T follicular helper cell (primary cell): ENCODE results near the gene PLCB1.

ENCODE experiments used
- DNase-seq: peaks from one replicate; pipeline ENCODE4 v3.0.0-alpha.2; 2020; ENCODE audit warnings: low read depth

PLCB1 gene

DNA sequence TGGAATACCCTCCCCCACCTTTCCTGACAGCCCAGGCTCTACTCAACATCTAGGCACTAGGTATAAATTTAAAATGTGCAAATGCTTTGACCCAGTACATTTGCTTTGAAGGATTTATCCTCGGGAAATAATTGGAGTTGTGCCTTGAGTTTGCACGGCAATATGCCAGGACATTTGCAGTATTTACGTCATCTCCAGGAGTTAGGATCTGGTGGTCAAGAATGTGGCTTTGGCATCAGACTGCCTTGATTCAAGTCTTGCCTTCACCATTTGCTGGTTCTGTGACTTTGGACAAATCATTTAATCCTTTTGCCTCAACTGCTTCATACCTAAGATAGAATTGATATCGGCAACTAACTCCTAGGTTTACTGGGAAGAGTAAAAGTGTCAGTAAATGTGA is 169.6 kb downstream of the PLCB1 start:
- no peak for DNase-seq

DNA sequence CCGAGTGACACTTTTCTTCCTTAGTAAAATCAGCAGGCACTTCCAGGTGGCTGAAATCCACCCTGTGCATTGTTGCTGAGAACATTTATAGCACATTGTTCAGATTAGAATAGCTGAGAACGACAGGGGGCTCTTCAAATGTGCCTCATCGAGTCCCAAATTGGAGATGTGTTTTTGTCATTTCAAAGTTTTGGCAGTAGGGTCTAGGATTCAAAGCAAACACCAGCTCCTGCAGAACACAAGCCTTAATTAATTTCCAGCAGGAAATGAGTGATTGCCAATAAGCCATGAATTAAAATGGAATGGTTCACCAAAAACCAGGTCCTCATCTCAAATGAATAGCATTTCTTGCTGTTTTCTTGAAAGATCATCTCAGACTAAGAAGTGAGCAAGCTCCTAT is 171.6 kb downstream of the PLCB1 start:
- DNase-seq = no peak

DNA sequence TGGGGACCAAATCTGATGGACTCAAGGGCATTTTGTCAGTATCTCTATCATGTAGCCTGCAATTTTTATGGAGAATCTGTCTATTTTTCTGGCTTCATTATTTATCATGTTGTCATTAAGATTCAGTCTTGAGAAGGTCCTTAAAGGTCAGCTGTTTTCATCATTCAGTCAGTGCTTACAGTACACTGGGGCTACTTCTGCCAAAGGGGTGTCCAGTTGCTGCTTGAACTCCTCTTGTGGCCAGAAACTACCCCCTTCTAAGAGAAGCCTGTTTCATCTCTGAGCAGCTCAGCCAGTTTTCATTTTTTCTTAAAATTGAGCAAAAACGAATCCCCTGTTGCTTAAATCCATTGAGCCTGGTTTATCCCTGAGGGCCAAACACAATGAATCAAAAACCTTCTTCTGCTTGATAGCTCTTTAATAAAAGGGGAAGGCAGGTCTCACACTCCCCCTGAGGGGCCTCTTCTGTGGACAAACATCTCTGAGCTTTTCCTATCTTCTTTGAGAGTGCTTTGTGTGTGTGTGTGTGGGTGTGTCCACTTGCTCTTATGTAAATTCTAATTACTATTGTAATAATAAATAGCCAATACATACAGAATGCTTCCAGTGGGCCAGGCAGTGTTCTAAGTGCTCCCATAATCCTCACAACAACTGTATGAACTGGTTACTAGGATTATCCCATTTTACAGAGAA is 172.2 kb downstream of the PLCB1 start:
- no peak for DNase-seq

DNA sequence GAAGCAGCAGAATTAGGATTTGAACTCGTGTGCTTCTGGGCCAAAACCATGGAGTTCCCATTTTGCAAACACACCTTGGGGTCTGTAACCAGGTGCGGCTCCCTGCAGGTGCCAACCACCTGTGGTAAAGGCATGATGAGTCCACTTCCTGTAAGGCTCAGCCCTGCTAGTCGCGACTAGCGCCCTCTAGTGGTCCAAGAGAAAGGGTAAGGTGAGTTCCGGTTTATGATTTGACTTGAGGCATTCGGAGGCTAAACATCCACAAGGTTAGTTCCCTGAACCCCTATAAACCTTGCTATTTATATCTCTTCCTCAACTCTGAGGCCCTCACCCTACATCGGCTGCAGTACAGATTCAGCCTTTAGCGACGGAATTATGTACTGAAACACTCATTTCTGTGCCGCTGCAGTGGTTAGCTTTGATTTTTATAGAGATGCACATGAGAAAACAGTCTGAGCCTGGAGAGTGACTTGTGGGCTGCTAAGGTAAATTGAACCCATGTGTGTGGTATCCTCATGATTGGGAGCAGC is 173.4 kb downstream of the PLCB1 start:
- peak; percentile 49 for DNase-seq

GRCh38 chr20:8306937-8307336 is 174.9 kb downstream of the PLCB1 start:
- no peak for DNase-seq

DNA sequence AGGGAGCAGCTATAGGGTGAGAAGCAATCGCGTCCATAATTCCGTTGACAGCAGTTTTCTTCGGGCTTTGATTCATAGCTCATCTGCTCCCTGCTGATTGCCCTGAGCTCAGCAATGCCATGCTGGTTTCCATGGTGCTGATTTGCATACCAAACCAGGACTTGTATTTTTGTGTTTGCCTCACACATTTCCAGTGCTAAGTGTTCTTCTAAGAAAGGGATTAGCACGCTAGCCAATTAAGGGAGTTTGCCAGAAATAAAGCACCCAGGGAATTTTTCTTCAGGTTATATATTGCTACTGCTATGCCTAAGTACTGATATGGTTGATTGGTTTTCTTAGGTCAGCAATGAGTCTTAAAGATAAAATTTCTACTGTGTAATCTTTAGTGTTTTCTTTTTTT is 177.6 kb downstream of the PLCB1 start:
- no peak for DNase-seq

DNA sequence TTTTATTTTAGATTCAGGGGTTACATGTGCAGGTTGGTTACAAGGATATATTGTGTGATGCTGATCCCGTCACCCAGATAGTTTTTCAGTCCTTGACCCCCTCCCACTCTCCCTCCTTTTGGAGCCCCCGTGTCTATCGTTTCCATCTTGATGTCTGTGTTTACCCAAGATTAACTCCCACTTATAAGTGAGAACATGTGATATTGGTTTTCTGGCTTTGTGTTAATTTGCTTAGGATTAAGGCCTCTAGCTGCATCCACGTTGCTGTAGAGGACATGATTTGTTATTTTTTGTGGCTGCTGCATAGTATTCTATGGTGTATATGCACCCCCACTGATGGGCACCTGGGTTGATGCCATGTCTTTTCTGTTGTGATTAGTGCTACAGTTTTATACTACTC is 178.6 kb downstream of the PLCB1 start:
- no peak for DNase-seq

- DNase-seq = no peak
These were observed 181.0 kb downstream of the PLCB1 start for GRCh38 chr20:8313073-8313472.

GRCh38 chr20:8315639-8316573 is 183.8 kb downstream of the PLCB1 start:
- DNase-seq = no peak

- no peak for DNase-seq
These were observed 185.4 kb downstream of the PLCB1 start for GRCh38 chr20:8317448-8317847.

- no peak for DNase-seq
These were observed 187.0 kb downstream of the PLCB1 start for GRCh38 chr20:8318965-8319625.

DNA sequence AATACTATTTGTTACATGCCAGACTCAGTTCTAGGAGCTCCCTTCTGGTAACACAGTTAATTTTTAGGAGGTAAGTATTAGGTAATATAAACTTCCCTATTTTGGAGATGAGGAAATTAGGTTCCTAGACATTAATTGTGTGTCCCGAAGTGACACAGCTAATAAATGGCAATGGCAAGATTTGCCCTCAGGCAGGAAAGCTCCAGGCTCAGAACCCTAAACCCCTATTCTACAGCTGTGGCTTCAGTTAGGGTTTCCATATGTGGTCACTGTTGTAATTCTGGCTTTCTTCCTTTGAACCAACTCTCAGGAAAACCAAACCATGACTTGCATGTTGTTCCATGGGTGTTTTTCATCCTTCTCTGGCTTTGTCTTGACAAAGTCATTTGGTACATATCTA is 188.2 kb downstream of the PLCB1 start:
- DNase-seq = no peak

GRCh38 chr20:8321001-8321400 is 188.9 kb downstream of the PLCB1 start:
- no peak for DNase-seq

GRCh38 chr20:8322662-8323217 is 190.7 kb downstream of the PLCB1 start:
- no peak for DNase-seq

DNA sequence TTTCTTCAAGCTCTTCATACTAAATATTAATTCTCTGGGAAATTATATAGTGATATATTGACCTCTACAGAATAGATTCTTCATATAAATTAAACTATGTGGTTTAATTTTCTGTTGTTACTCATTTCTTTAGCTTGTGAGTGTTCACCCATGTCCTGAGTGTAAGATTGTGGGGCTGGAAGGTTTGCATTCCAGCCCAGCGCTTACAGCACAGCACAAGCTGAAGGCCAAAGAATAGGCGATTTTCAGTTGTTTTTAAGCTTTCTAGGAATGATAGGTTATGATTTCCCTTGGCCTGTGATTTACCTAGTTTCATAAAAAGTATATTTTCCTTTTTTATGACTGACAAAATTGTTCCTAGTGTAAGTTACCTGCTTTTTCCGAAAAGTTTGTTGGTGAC is 194.1 kb downstream of the PLCB1 start:
- DNase-seq = no peak

DNA sequence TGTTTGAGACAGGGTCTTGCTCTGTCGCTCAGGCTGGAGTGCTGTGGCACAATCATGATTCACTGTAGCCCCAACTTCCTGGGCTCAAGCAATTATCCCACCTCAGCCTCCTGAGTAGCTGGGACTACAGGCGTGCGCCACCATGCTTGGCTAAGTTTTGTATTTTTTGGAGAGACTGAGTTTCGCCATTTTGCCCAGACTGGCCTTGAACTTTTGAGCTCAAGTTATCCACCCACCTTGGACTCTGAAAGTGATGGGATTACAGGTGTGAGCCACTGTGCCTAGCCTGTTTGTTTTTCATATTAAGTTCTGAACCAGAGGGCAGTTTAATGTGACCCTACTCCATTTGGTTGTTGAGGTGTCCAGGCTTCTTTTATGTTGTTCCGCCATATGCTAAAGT is 194.8 kb downstream of the PLCB1 start:
- DNase-seq = no peak

DNA sequence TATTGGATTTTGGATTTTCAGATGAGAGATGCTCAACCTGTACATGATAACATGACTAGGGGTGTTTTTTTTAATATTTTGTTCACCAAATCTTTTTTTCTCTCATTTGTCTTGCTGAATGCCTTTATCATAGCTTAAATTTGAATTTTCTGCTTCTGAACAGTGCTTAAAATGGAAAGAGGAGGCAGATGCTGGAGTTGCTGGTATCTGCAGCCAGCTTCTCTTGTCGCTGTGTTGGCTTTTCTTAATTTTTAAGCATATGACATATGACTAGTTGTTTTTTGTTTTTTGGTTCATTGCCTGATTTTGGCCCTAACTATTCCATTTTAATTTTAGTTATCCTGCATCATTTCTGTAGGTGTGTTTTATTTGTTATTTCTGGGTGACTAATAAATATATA is 196.1 kb downstream of the PLCB1 start:
- DNase-seq = no peak

GRCh38 chr20:8330319-8330784 is 198.3 kb downstream of the PLCB1 start:
- DNase-seq = no peak

DNA sequence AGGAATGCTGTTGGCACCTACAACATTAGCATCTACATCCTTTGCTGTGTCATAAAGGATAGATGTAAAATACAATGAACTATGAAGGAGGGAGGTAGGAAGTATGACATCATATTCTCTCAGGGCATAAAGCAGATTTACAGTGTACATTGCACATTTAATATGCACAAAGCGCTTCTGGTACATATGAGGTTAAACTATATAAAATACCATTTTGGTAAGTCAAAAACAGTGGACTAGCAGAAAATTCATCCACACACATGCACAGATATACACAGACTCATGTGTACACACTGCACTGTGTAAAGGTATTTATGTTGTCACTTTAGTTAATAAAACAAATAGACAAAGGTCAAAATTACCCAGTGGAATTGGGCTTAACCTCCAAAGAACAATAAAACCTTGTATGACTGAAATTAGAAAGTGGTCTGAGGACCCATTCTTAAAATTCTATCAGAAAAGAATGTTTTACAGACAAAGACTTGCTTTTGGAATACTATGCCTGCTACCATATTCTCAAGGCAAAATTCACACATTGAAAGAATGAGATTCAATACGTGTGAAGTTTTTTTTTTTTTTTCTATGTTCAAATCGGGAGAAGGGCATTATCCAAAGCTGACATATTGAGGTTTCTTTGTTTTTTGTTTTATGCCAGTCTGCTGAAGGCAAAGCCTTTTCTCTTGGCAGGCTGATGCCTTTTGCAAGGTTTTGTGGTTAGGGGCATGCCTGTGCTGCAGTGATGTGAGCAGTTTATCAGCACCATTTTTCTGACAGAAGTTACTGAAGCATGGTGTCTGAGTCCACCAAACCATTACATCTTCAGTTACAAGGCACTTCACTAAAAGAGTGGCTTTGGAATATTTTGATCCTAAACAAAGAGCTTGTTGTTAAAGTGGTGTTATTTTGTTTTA is 199.0 kb downstream of the PLCB1 start:
- DNase-seq = no peak

DNA sequence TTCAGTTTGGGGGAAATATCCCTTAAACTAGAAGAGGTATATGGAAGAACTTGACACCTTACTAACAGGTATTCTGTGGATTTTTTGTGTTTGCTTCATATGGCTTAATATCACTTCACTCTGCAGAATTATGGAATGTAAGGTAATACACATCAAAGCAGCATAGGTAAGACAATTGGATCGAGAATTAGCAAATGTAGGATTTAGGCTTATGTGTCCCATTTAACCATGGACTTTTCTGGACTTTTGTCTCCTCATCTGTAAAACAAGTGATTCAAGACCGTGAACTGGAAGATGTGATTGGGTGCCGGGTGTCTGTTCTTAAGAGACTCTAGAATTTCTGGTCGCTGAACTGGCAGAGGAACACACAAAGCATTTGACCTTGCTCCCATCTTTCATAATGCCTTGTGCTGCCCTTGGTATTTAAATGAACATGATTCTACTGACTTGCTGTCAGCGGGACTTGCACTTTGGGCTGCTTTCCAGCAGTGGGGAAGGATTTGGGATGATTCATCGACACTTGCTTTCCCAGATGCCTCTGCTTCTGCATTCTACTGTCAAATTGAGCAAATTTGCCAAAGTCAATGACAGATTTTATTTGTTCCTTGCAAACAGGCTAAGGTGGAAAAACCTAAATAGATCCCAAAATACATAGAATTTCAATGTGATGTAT is 199.8 kb downstream of the PLCB1 start:
- DNase-seq = no peak
